Tibial nerve (tissue), 4 donors: ENCODE results near the gene COX6B2.

ENCODE experiments used
- EP300 ChIP-seq, 2 donors: sonication (generic); formaldehyde crosslinking; IDR thresholded peaks; one replicate each; pipeline ENCODE4 v1.6.1; 2017; ENCODE audit warnings: antibody characterized with exemption in 2 of 2, mild to moderate bottlenecking in 1 of 2
- TF ChIP-seq, protein P1 (sequence below), 5 experiments: fragments of 200-600 bp in 3 of 5; fragments of 450-650 bp in 2 of 5; sonication (generic) in 3 of 5; IDR thresholded peaks; one replicate each; pipeline ENCODE4 v1.5.1; 2016 to 2019; ENCODE audit warnings: antibody characterized with exemption in 5 of 5, mild to moderate bottlenecking in 3 of 5, moderate library complexity in 2 of 5

DNA sequence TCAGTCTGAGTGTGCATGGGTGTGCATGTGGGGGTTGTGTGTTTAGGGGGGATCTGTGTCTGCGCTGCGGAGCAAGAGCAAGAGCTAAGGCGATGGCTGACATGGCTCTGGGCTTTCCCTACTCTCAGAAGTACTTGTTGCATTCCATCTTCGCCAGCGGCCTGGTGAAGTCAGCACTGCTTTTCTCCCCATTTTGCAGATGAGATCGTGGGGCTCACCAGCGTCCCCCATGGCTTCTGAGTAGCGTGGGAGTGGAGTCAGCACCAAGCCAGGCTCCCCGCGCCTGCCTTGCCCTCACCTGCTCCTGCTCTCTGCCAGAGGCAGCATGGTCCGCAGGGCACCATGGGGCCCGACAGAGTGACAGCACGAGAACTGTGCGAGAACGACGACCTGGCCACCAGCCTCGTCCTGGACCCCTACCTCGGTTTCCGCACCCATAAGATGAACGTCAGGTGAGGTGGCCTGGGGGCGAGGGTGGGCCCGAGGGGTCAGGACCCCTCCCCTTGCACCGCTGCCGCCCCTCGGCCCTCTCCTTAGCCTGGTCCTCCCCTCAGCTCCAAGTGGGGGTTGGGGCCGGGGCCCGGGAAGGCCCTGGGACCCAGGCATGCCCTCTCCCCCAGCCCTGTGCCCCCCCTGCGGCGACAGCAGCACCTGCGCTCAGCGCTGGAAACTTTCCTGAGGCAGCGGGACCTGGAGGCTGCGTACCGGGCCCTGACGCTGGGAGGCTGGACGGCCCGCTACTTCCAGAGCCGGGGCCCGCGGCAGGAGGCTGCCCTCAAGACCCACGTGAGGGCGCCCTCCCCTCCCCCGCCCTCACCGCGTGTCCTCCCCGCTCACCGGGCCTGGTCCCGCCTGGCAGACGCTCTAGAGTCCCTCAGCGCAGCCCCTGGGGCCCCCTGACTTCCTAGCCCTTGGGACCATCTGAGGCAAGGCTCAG lies 12.7 kb downstream of the COX6B2 start:
- TF ChIP-seq, protein P1, sequence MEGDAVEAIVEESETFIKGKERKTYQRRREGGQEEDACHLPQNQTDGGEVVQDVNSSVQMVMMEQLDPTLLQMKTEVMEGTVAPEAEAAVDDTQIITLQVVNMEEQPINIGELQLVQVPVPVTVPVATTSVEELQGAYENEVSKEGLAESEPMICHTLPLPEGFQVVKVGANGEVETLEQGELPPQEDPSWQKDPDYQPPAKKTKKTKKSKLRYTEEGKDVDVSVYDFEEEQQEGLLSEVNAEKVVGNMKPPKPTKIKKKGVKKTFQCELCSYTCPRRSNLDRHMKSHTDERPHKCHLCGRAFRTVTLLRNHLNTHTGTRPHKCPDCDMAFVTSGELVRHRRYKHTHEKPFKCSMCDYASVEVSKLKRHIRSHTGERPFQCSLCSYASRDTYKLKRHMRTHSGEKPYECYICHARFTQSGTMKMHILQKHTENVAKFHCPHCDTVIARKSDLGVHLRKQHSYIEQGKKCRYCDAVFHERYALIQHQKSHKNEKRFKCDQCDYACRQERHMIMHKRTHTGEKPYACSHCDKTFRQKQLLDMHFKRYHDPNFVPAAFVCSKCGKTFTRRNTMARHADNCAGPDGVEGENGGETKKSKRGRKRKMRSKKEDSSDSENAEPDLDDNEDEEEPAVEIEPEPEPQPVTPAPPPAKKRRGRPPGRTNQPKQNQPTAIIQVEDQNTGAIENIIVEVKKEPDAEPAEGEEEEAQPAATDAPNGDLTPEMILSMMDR (IDR thresholded peaks at IDR 0.05), result no peak
- TF ChIP-seq EP300 (IDR thresholded peaks at IDR 0.05), result no peak
